Liver (tissue), 9 donors: ENCODE measurements around the gene MARK1. TPM values are rescaled to one million over a fixed set of nuclear protein-coding genes. Genes with fewer than 3 reads are reported as not detected.

Experiments
- DNase-seq: peaks from one replicate; pipeline ENCODE4 v3.0.0-alpha.2; 2017; ENCODE audit warnings: low spot score
- H3K27ac ChIP-seq, 2 donors: one replicate each; pipeline ENCODE4 v1.7.0; 2013; ENCODE audit warnings: inconsistent platforms in 2 of 2, low read length in 2 of 2, control low read depth in 1 of 2, low read depth in 1 of 2, mild to moderate bottlenecking in 1 of 2
- H3K27me3 ChIP-seq, 4 donors: one replicate each; pipeline versions ENCODE4 v1.6.1 to v1.7.0; 2013; ENCODE audit warnings: low read length in 3 of 4, inconsistent platforms in 1 of 4, mild to moderate bottlenecking in 1 of 4, moderate library complexity in 1 of 4; ENCODE audit not compliant: control insufficient read depth in 4 of 4, insufficient read depth in 4 of 4
- H3K36me3 ChIP-seq, 4 donors: one replicate each; pipeline versions ENCODE4 v1.6.1 to v1.7.0; 2013; ENCODE audit warnings: low read length in 3 of 4, mild to moderate bottlenecking in 3 of 4, low read depth in 1 of 4, moderate library complexity in 1 of 4; ENCODE audit not compliant: control insufficient read depth in 4 of 4, insufficient read depth in 3 of 4
- H3K4me1 ChIP-seq, 4 donors: one replicate each; pipeline versions ENCODE4 v1.6.1 to v1.7.0; 2013; ENCODE audit warnings: low read length in 3 of 4, mild to moderate bottlenecking in 3 of 4, moderate library complexity in 1 of 4; ENCODE audit not compliant: control insufficient read depth in 4 of 4, insufficient read depth in 4 of 4
- H3K4me3 ChIP-seq, 3 donors: one replicate each; pipeline versions ENCODE4 v1.6.1 to v1.7.0; 2013; ENCODE audit warnings: low read length in 3 of 3, control low read depth in 1 of 3, low read depth in 1 of 3, mild to moderate bottlenecking in 1 of 3
- H3K9ac ChIP-seq, 2 donors: one replicate each; pipeline ENCODE4 v1.7.0; 2013; ENCODE audit warnings: low read length in 2 of 2, mild to moderate bottlenecking in 2 of 2, moderate library complexity in 2 of 2, control low read depth in 1 of 2, low read depth in 1 of 2
- H3K9me3 ChIP-seq, 4 donors: one replicate each; pipeline versions ENCODE4 v1.6.1 to v1.7.0; 2013; ENCODE audit warnings: low read length in 3 of 4; ENCODE audit not compliant: control insufficient read depth in 4 of 4
- EGR1 ChIP-seq, 2 donors: IDR thresholded peaks; 2 replicates each; pipeline ENCODE4 v1.6.1; 2016 to 2018; ENCODE audit warnings: antibody characterized with exemption in 2 of 2, low read depth in 2 of 2
- FOXA1 ChIP-seq: IDR thresholded peaks from 2 replicates; pipeline ENCODE4 v1.6.1; 2016; ENCODE audit warnings: antibody characterized with exemption
- FOXA2 ChIP-seq: IDR thresholded peaks from 2 replicates; pipeline ENCODE4 v1.6.1; 2016; ENCODE audit warnings: antibody characterized with exemption
- GABPA ChIP-seq, 2 donors: IDR thresholded peaks in 1 of 2; conservative IDR thresholded peaks in 1 of 2; 2 replicates each; pipeline ENCODE4 v1.6.1; 2016; ENCODE audit warnings: antibody characterized with exemption in 2 of 2, mild to moderate bottlenecking in 1 of 2, moderate library complexity in 1 of 2
- HNF4A ChIP-seq, 2 donors: conservative IDR thresholded peaks; 2 replicates each; pipeline ENCODE4 v1.6.1; 2016; ENCODE audit warnings: antibody characterized with exemption in 2 of 2, mild to moderate bottlenecking in 2 of 2
- NR2F2 ChIP-seq: IDR thresholded peaks from 2 replicates; pipeline ENCODE4 v1.6.1; 2016; ENCODE audit warnings: antibody characterized with exemption
- RAD21 ChIP-seq, 2 donors: IDR thresholded peaks; 2 replicates each; pipeline ENCODE4 v1.6.1; 2016; ENCODE audit warnings: antibody characterized with exemption in 2 of 2, mild to moderate bottlenecking in 2 of 2
- SP1 ChIP-seq: IDR thresholded peaks from 2 replicates; pipeline ENCODE4 v1.6.1; 2018; ENCODE audit warnings: antibody characterized with exemption, mild to moderate bottlenecking
- TAF1 ChIP-seq: conservative IDR thresholded peaks from 2 replicates; pipeline ENCODE4 v1.6.1; 2016; ENCODE audit warnings: antibody characterized with exemption, mild to moderate bottlenecking
- WGBS: extraction: QIAGEN DNeasy Blood & Tissue Kit; methylation state at CpG from one replicate; pipeline ENCODE4 v1.1.7; 2013; 5-methylcytosine and 5-hydroxymethylcytosine counted together
- polyA plus RNA-seq, 2 donors: library from polyadenylated mRNA; stranded (reverse) in 1 of 2; unstranded in 1 of 2; fragments of 200-250 nt in 1 of 2; fragments of >200 nt in 1 of 2; fragmentation: Nextera tagmentation in 1 of 2; extraction: Ambion mirVana in 1 of 2; gene quantifications; one replicate each; pipeline versions ENCODE4 v1.2.1 to v1.2.3, GENCODE V29; 2013 to 2015
- total RNA-seq, 2 donors: library from RNA; depleted of rRNA; stranded (reverse); fragments of >200 nt; gene quantifications; one replicate each; pipeline ENCODE4 v1.2.3, GENCODE V29; 2014
- TF ChIP-seq, protein P1 (sequence below): IDR thresholded peaks from 2 replicates; pipeline ENCODE4 v1.6.1; 2016; ENCODE audit warnings: antibody characterized with exemption, mild to moderate bottlenecking
- TF ChIP-seq, protein P2 (sequence below): IDR thresholded peaks from 2 replicates; pipeline ENCODE4 v1.6.1; 2016; ENCODE audit warnings: antibody characterized with exemption
- TF ChIP-seq, protein P3 (sequence below): IDR thresholded peaks from 2 replicates; pipeline ENCODE4 v1.6.1; 2016; ENCODE audit warnings: antibody characterized with exemption
- TF ChIP-seq, protein P4 (sequence below): IDR thresholded peaks from 2 replicates; pipeline ENCODE4 v1.6.1; 2016; ENCODE audit warnings: antibody characterized with exemption
- TF ChIP-seq, protein P5 (sequence below): fragments of 150-350 bp; IDR thresholded peaks from 2 replicates; pipeline ENCODE4 v1.5.1; 2017; ENCODE audit warnings: improper control_type of control experiment, low read depth, low read length; ENCODE audit not compliant: missing input control
- donor health status: healthy.
- donor health status: healthy.
- donor health status: healthy.
- donor health status: healthy.
- donor health status: healthy.

The MARK1 gene
- total and polyA plus RNA-seq, 4 donors, result 0.10 to 0.59 (median 0.25) TPM

DNA sequence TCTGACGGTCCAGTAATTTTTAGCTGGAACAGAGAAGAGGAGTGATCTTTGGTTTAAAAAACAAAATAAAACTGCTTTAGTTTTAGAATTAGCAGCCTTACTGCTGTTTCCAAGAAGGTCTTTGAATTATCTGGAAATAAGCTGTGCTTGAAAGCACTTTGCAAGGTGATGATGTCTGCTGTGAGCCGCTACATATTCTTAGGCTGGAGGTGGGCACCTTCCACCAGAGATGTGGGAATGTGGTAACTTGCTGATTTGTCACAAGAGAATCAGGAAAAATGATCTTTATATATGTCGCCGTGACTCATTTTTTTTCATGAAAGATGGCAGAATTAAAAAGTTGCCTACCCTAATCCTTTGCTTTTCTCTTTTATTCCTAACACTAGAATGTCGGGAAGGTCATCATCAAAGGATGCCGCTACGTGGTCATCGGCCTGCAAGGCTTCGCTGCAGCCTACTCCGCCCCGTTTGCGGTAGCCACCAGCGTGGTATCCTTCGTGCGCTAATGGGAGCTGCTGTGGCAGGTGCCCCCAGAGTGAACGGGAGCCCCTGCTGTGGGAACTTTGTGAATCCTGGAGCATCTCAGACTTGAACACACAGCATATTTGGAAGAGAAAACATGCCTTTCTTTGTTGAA is 168.4 kb downstream of the MARK1 start (continued):
- TF ChIP-seq, protein P1, sequence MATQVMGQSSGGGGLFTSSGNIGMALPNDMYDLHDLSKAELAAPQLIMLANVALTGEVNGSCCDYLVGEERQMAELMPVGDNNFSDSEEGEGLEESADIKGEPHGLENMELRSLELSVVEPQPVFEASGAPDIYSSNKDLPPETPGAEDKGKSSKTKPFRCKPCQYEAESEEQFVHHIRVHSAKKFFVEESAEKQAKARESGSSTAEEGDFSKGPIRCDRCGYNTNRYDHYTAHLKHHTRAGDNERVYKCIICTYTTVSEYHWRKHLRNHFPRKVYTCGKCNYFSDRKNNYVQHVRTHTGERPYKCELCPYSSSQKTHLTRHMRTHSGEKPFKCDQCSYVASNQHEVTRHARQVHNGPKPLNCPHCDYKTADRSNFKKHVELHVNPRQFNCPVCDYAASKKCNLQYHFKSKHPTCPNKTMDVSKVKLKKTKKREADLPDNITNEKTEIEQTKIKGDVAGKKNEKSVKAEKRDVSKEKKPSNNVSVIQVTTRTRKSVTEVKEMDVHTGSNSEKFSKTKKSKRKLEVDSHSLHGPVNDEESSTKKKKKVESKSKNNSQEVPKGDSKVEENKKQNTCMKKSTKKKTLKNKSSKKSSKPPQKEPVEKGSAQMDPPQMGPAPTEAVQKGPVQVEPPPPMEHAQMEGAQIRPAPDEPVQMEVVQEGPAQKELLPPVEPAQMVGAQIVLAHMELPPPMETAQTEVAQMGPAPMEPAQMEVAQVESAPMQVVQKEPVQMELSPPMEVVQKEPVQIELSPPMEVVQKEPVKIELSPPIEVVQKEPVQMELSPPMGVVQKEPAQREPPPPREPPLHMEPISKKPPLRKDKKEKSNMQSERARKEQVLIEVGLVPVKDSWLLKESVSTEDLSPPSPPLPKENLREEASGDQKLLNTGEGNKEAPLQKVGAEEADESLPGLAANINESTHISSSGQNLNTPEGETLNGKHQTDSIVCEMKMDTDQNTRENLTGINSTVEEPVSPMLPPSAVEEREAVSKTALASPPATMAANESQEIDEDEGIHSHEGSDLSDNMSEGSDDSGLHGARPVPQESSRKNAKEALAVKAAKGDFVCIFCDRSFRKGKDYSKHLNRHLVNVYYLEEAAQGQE, result no peak
- TF ChIP-seq, protein P2, sequence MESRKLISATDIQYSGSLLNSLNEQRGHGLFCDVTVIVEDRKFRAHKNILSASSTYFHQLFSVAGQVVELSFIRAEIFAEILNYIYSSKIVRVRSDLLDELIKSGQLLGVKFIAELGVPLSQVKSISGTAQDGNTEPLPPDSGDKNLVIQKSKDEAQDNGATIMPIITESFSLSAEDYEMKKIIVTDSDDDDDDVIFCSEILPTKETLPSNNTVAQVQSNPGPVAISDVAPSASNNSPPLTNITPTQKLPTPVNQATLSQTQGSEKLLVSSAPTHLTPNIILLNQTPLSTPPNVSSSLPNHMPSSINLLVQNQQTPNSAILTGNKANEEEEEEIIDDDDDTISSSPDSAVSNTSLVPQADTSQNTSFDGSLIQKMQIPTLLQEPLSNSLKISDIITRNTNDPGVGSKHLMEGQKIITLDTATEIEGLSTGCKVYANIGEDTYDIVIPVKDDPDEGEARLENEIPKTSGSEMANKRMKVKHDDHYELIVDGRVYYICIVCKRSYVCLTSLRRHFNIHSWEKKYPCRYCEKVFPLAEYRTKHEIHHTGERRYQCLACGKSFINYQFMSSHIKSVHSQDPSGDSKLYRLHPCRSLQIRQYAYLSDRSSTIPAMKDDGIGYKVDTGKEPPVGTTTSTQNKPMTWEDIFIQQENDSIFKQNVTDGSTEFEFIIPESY, result no peak
- TF ChIP-seq GABPA (IDR thresholded peaks at IDR 0.05 in 1 of 2, conservative IDR thresholded peaks at IDR 0.05 in 1 of 2) (no peak), SP1 (no peak)

DNA sequence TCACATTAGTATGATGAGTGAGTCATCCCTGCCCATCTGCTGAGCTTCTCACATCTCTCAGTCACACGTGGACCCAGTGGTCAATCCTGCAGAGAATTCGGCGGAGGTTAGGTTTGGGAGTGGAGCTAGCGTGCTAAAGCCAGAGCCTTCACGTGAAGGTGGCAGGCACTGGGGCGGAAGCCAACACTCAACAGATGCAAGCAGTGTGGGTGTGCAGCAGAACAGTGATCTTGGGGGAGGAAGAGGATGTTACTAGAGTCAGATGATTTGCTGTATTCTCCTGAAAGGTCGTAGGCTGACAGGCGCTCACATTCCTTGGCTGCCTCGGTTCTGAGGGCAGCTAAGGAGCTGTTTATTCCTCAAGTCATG is 168.9 kb downstream of the MARK1 start:
- Histone ChIP-seq H3K4me1 (peaks cover 4 to 49% (median 31%) of the 10 kb centered on the region in 4 donors), H3K4me3 (no peak overlapping the region), H3K27ac (no peak overlapping the region), H3K9ac (no peak overlapping the region), H3K27me3 (no peaks in the 10 kb centered on the region), H3K36me3 (peaks cover 0 to 20% (median 8%) of the 10 kb centered on the region in 4 donors), H3K9me3 (no peaks in the 10 kb centered on the region)
- no peak for TF ChIP-seq NR2F2
- TF ChIP-seq FOXA2, result no peak
- TF ChIP-seq SP1, result no peak
- TF ChIP-seq, protein P3, sequence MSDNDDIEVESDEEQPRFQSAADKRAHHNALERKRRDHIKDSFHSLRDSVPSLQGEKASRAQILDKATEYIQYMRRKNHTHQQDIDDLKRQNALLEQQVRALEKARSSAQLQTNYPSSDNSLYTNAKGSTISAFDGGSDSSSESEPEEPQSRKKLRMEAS, result no peak
- TF ChIP-seq HNF4A (conservative IDR thresholded peaks at IDR 0.05), result no peak
- no peak for TF ChIP-seq GABPA (IDR thresholded peaks at IDR 0.05 in 1 of 2, conservative IDR thresholded peaks at IDR 0.05 in 1 of 2)
- TF ChIP-seq, protein P1, result no peak
- TF ChIP-seq RAD21 (IDR thresholded peaks at IDR 0.05), result no peak
- TF ChIP-seq EGR1 (IDR thresholded peaks at IDR 0.05; ENCODE audit: low read depth in 2 of 2), result no peak
- TF ChIP-seq TAF1, result no peak
- TF ChIP-seq, protein P4, sequence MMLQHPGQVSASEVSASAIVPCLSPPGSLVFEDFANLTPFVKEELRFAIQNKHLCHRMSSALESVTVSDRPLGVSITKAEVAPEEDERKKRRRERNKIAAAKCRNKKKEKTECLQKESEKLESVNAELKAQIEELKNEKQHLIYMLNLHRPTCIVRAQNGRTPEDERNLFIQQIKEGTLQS, result no peak
- no peak for TF ChIP-seq FOXA1
- TF ChIP-seq, protein P5, sequence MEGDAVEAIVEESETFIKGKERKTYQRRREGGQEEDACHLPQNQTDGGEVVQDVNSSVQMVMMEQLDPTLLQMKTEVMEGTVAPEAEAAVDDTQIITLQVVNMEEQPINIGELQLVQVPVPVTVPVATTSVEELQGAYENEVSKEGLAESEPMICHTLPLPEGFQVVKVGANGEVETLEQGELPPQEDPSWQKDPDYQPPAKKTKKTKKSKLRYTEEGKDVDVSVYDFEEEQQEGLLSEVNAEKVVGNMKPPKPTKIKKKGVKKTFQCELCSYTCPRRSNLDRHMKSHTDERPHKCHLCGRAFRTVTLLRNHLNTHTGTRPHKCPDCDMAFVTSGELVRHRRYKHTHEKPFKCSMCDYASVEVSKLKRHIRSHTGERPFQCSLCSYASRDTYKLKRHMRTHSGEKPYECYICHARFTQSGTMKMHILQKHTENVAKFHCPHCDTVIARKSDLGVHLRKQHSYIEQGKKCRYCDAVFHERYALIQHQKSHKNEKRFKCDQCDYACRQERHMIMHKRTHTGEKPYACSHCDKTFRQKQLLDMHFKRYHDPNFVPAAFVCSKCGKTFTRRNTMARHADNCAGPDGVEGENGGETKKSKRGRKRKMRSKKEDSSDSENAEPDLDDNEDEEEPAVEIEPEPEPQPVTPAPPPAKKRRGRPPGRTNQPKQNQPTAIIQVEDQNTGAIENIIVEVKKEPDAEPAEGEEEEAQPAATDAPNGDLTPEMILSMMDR, result no peak
- 85% methylated on average over 9 of the region's 9 CpGs for WGBS
- DNase-seq, result no peak
